CD4-positive, alpha-beta memory T cell (primary cell): ENCODE measurements around the gene LCA5L. TPM values are rescaled to one million over a fixed set of nuclear protein-coding genes. Genes with fewer than 3 reads are reported as not detected.
"Not testable (repeated sequence)": the region's sequence is repeated elsewhere in the genome, so short reads cannot be mapped to it uniquely, and the experiment has no call there.

ENCODE experiments used
- CTCF ChIA-PET: fragments of 350-600 bp; sonication (Branson Sonifier 250); formaldehyde crosslinking; loops from one replicate; lab custom pipeline; 2021; ENCODE audit warnings: inconsistent platforms; ENCODE audit not compliant: partially characterized antibody; lab: Charles Lee
- POLR2A ChIA-PET: fragments of 350-600 bp; sonication (Branson Sonifier 250); formaldehyde crosslinking; loops from one replicate; lab custom pipeline; 2021; ENCODE audit not compliant: partially characterized antibody; lab: Charles Lee
- DNase-seq, 5 donors: peaks; one replicate each; pipeline versions ENCODE4 v3.0.0 to v3.0.0-alpha.2; 2020 to 2022; ENCODE audit warnings: mixed read lengths in 1 of 5
- H3K27ac ChIP-seq: one replicate; pipeline ENCODE4 v1.7.0; 2013; ENCODE audit warnings: low read depth, low read length
- H3K27me3 ChIP-seq: 2 replicates; pipeline ENCODE4 v1.7.0; 2013; ENCODE audit warnings: mild to moderate bottlenecking, low read length, moderate library complexity; ENCODE audit not compliant: insufficient read depth
- H3K36me3 ChIP-seq: 2 replicates; pipeline ENCODE4 v1.7.0; 2013; ENCODE audit warnings: mild to moderate bottlenecking, low read length, moderate library complexity; ENCODE audit not compliant: insufficient read depth
- H3K4me1 ChIP-seq: 2 replicates; pipeline ENCODE4 v1.7.0; 2013; ENCODE audit warnings: mild to moderate bottlenecking, low read length, moderate library complexity; ENCODE audit not compliant: insufficient read depth
- H3K4me3 ChIP-seq, 2 donors: one replicate each; pipeline ENCODE4 v1.7.0; 2013; ENCODE audit warnings: low read length in 2 of 2, mild to moderate bottlenecking in 1 of 2
- H3K9me3 ChIP-seq, 2 donors: one replicate each; pipeline ENCODE4 v1.7.0; 2013; ENCODE audit warnings: low read length in 2 of 2, control low read depth in 1 of 2; ENCODE audit not compliant: control insufficient read depth in 1 of 2
- H3K27ac Mint-ChIP-seq, 7 donors: one replicate each; pipeline ENCODE4 v1.8.0; 2020 to 2021; ENCODE audit warnings: mixed read lengths in 7 of 7, mild to moderate bottlenecking in 6 of 7, inconsistent platforms in 3 of 7, moderate library complexity in 3 of 7
- H3K27me3 Mint-ChIP-seq, 2 donors: one replicate each; pipeline ENCODE4 v1.8.0; 2020 to 2021; ENCODE audit warnings: mixed read lengths in 2 of 2
- H3K36me3 Mint-ChIP-seq, 2 donors: one replicate each; pipeline ENCODE4 v1.8.0; 2020 to 2021; ENCODE audit warnings: mixed read lengths in 2 of 2, inconsistent platforms in 1 of 2, mild to moderate bottlenecking in 1 of 2
- H3K4me1 Mint-ChIP-seq, 4 donors: one replicate each; pipeline ENCODE4 v1.8.0; 2020 to 2021; ENCODE audit warnings: mixed read lengths in 4 of 4, mild to moderate bottlenecking in 1 of 4
- H3K4me3 Mint-ChIP-seq, 8 donors: one replicate each; pipeline ENCODE4 v1.8.0; 2020 to 2021; ENCODE audit warnings: mixed read lengths in 8 of 8, mild to moderate bottlenecking in 7 of 8, moderate library complexity in 6 of 8, inconsistent platforms in 3 of 8
- H3K9me3 Mint-ChIP-seq, 8 donors: one replicate each; pipeline ENCODE4 v1.8.0; 2020 to 2021; ENCODE audit warnings: mixed read lengths in 8 of 8, mild to moderate bottlenecking in 5 of 8, inconsistent platforms in 3 of 8, moderate library complexity in 1 of 8
- intact Hi-C: fragments of 100-400 bp; cut with micrococcal nuclease; formaldehyde crosslinking; loops from one replicate; pipeline ENCODE4 v1.15.1; 2023
- polyA plus RNA-seq, 2 donors: library from polyadenylated mRNA; unstranded; fragments of 300-500 nt; fragmentation: Illumina TruSeq; gene quantifications; one replicate each; pipeline ENCODE4 v1.2.3, GENCODE V29; 2021
- total RNA-seq, 2 experiments: library from RNA; stranded (reverse); gene quantifications; one replicate each; pipeline ENCODE4 v1.2.3, GENCODE V29; 2021

The LCA5L gene
- total and polyA plus RNA-seq, 4 experiments from 2014 or later: not detected

DNA sequence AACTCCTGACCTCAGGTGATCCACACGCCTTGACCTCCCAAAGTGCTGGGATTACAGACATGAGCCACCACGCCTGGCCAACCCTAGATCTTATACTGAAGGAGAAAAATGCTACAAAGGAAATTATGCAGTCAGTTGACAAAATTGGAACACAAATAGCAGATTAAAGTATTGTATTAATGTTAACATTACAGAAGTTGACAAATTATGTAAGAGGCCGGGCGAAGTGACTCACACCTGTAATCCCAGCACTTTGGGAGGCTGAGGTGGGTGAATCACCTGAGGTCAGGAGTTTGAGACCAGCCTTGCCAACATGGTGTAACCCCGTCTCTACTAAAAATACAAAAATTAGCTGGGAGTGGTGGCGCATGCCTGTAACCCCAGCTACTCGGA is 75.7 kb downstream of the LCA5L start:
- POLR2A ChIA-PET: not testable (repeated sequence)

DNA sequence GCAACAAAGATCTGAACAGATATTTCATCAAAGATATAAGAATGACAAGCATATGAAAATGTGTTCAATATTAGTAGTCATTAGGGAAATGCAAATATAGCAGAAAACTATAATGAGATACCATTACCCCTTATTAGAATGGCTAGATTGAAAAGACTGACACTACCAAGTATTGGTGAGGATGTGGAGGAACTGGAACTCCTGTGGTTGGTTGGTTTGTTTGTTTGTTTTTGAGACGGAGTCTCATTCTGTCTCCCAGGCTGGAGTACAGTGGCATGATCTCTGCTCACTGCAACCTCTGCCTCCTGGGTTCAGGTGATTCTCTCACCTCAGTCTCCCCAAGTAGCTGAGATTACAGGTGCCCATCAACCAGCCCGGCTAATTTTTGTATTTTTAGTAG is 77.8 kb downstream of the LCA5L start:
- Histone ChIP-seq H3K4me3 (no peak overlapping the region), H3K4me1 (no peaks in the 10 kb centered on the region), H3K27ac (no peak overlapping the region), H3K36me3 (no peaks in the 10 kb centered on the region), H3K9me3 (no peaks in the 10 kb centered on the region), H3K27me3 (no peaks in the 10 kb centered on the region)
- no peaks in the 10 kb centered on the region for H3K36me3 Mint-ChIP-seq
- H3K4me1 Mint-ChIP-seq: peaks cover 0 to 1% (median 0%) of the 10 kb centered on the region in 4 donors
- CTCF ChIA-PET: no interaction called here
- no peak overlapping the region for H3K27ac Mint-ChIP-seq
- DNase-seq: no peak
- intact Hi-C loops: no loop called here
- peaks cover 0 to 2% (median 0%) of the 10 kb centered on the region in 8 donors for H3K9me3 Mint-ChIP-seq
- H3K4me3 Mint-ChIP-seq: no peak overlapping the region
- POLR2A ChIA-PET: no interaction called here
- peaks cover 2 to 4% of the 10 kb centered on the region in 2 donors for H3K27me3 Mint-ChIP-seq

More for the DNA sequence above, 75.7 kb downstream of the LCA5L start:
- H3K9me3 Mint-ChIP-seq, H3K27me3 Mint-ChIP-seq, H3K4me3 Mint-ChIP-seq, H3K36me3 ChIP-seq, H3K27ac ChIP-seq, H3K4me1 ChIP-seq, H3K27me3 ChIP-seq, H3K4me3 ChIP-seq, H3K36me3 Mint-ChIP-seq, DNase-seq, H3K4me1 Mint-ChIP-seq, intact Hi-C loops, H3K9me3 ChIP-seq, CTCF ChIA-PET, H3K27ac Mint-ChIP-seq: not testable (repeated sequence)

DNA sequence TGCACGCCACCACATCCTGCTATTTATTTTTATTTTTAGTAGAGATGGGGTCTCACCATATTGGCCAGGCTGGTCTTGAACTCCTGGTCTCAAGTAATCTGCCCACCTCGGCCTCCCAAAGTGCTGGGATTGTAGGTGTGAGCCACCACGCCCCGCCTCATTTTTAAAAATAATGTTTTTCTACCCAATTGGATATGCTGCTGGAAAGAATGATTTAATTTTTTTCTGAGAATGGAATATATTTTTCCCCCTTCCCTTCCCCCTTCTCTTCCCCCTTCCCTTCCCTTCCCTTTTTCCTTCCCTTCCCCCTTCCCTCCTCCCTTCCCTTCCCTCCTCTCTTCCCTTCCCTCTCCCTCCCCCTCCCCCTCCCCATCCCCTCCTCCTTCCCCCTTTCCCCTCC is 79.0 kb downstream of the LCA5L start:
- H3K36me3 ChIP-seq: no peaks in the 10 kb centered on the region
- intact Hi-C loops: no loop called here
- Mint-ChIP-seq H3K27ac (no peak overlapping the region), H3K27me3 (peaks cover 4 to 7% of the 10 kb centered on the region in 2 donors), H3K36me3 (no peaks in the 10 kb centered on the region), H3K9me3 (peaks cover 0 to 2% (median 0%) of the 10 kb centered on the region in 8 donors), H3K4me1 (peaks cover 0 to 1% (median 0%) of the 10 kb centered on the region in 4 donors), H3K4me3 (no peak overlapping the region)
- H3K9me3 ChIP-seq: no peaks in the 10 kb centered on the region
- ChIA-PET CTCF (interaction anchor here (0.7 kb wide), 1 partner anchor 67 kb away, joined by 3 read pairs; no protein-coding TSS in a partner anchor), POLR2A (no interaction called here)
- H3K4me1 ChIP-seq: no peaks in the 10 kb centered on the region
- H3K27me3 ChIP-seq: no peaks in the 10 kb centered on the region
- H3K27ac ChIP-seq: no peak overlapping the region
- DNase-seq: no peak
- no peak overlapping the region for H3K4me3 ChIP-seq

DNA sequence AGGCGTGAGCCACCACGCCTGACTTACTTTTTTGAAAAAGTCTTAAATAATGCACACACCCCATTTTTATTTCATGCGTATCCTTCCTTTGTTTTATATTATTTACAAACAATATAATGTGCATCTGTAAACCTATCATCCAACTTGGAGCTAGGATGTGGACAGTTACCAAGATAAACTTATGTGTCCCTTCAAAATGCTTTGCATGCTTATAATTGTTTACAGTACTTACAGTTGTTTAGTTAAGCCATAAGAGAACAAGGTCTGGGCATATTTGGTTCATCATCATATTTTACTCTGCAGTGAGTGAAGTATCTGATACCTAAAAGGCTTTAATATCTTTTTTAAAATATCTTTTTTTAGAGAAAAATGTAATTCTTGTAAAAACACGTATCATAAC is 80.6 kb downstream of the LCA5L start:
- H3K27ac ChIP-seq: no peak overlapping the region
- Mint-ChIP-seq H3K27me3 (peaks cover 6 to 10% of the 10 kb centered on the region in 2 donors), H3K27ac (no peak overlapping the region), H3K9me3 (peaks cover 0 to 2% (median 0%) of the 10 kb centered on the region in 8 donors), H3K36me3 (no peaks in the 10 kb centered on the region), H3K4me1 (no peaks in the 10 kb centered on the region), H3K4me3 (no peak overlapping the region)
- H3K4me3 ChIP-seq: no peak overlapping the region
- ChIA-PET CTCF (no interaction called here), POLR2A (interaction anchor here (1.0 kb wide), 1 partner anchor 15 kb away, joined by 3 read pairs; no protein-coding TSS in a partner anchor)
- H3K4me1 ChIP-seq: no peaks in the 10 kb centered on the region
- H3K9me3 ChIP-seq: no peaks in the 10 kb centered on the region
- no peaks in the 10 kb centered on the region for H3K36me3 ChIP-seq
- intact Hi-C loops: no loop called here
- H3K27me3 ChIP-seq: no peaks in the 10 kb centered on the region
- DNase-seq: no peak

DNA sequence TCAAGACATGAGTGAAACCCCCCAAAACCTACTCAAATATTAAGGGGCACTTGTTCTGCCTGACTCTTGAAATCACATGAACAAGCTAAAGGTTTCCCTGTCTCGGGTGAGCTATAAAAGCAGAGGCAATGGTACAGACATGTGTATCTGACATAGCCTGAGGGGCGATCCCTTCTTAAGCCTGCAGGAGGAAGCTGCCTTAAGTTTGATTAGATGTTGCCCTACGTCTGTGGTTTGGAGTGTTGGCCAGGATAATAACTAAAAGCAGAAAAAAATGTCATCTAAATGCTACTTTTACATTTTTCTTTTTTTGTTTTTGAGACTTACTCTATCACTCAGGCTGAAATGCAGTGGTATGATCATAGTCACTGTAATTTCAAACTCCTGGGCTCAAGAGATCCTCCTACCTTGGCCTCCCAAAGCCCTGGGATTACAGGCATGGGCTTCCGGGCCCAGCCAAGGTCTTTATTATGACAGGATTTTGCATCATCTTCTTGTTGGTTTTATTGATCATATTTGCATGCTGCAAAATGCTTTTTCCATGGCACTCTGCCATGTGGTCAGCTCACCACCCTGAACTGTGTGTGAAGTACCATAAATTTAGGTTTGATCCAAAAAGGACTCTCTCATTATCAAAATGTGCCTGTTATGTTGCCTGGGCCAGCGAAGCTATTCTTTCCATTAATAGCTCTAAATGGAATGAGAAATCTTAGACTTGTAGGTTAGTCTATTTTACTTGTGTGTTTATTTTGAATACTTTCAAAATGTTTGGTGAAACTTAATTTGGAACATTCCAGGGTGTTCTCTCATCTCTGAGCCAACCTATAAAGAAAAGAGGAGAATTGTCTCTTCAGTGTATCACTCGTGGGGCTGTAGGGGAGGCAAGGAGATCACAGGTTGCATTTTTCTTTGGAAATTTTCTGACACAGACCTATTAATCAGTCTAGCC is 81.7 kb downstream of the LCA5L start:
- no peak for DNase-seq
- Mint-ChIP-seq H3K36me3 (no peaks in the 10 kb centered on the region), H3K27ac (no peak overlapping the region), H3K4me3 (no peak overlapping the region), H3K9me3 (peaks cover 0 to 2% (median 0%) of the 10 kb centered on the region in 8 donors), H3K27me3 (peaks cover 4 to 10% of the 10 kb centered on the region in 2 donors), H3K4me1 (no peaks in the 10 kb centered on the region)
- H3K36me3 ChIP-seq: no peaks in the 10 kb centered on the region
- H3K27me3 ChIP-seq: no peaks in the 10 kb centered on the region
- no peak overlapping the region for H3K27ac ChIP-seq
- H3K4me1 ChIP-seq: no peaks in the 10 kb centered on the region
- CTCF ChIA-PET: interaction anchor here (1.0 kb wide), 1 partner anchor 24 kb away, joined by 4 read pairs; no protein-coding TSS in a partner anchor
- intact Hi-C loops: no loop called here
- H3K9me3 ChIP-seq: no peaks in the 10 kb centered on the region
- POLR2A ChIA-PET: interaction anchor here (1.1 kb wide), 1 partner anchor 15 kb away, joined by 3 read pairs; the partner anchor contains the start of gene HMGN1
- no peak overlapping the region for H3K4me3 ChIP-seq

DNA sequence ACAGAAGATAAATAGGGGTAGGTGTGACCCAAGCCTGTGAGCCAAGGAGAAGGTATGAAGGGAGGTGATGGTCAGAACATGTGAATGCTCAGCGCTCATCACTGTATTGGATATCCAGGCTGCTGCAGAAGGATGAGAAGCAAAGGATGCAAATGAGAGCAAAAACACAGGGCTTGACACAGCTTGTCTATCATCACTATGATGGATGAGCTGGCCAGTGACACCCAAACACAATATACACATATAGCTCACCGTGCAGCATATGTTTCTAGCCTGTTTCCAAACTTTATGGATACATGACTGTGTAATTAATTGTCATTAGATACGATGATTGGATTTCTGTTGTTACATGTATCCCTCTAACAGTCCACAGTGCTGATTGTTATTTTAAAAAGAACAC is 82.8 kb downstream of the LCA5L start:
- Mint-ChIP-seq H3K9me3 (peaks cover 0 to 2% (median 0%) of the 10 kb centered on the region in 8 donors), H3K4me3 (no peak overlapping the region), H3K27ac (no peak overlapping the region), H3K27me3 (peaks cover 4 to 9% of the 10 kb centered on the region in 2 donors), H3K36me3 (no peaks in the 10 kb centered on the region), H3K4me1 (no peaks in the 10 kb centered on the region)
- H3K4me3 ChIP-seq: no peak overlapping the region
- no peak for DNase-seq
- H3K36me3 ChIP-seq: no peaks in the 10 kb centered on the region
- H3K9me3 ChIP-seq: no peaks in the 10 kb centered on the region
- H3K4me1 ChIP-seq: no peaks in the 10 kb centered on the region
- no peak overlapping the region for H3K27ac ChIP-seq
- intact Hi-C loops: no loop called here
- POLR2A ChIA-PET: no interaction called here
- CTCF ChIA-PET: no interaction called here
- no peaks in the 10 kb centered on the region for H3K27me3 ChIP-seq

DNA sequence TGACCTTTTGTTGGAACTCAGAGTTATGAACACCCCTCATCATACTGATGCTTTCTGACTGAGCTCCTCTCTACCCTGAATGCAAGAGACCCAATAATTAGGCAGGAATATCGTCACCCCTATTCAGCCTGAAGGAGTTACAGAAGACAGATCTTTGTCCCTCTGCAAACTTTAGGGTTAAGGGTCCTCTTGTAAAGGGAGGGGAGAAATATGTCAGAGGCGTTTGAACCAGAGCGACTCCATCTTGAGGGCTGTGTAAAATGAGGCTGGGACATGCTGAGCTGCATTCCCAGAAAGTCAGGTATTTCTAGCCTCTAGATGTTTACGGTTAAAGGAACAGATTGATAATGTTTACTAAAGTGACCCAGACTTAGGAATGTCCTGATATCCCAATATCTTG is 86.2 kb downstream of the LCA5L start:
- no peaks in the 10 kb centered on the region for H3K36me3 Mint-ChIP-seq
- no peaks in the 10 kb centered on the region for H3K9me3 ChIP-seq
- no peak for DNase-seq
- ChIA-PET POLR2A (no interaction called here), CTCF (no interaction called here)
- no peak overlapping the region for H3K4me3 Mint-ChIP-seq
- no peak overlapping the region for H3K27ac ChIP-seq
- H3K4me1 ChIP-seq: no peaks in the 10 kb centered on the region
- H3K36me3 ChIP-seq: no peaks in the 10 kb centered on the region
- no peaks in the 10 kb centered on the region for H3K27me3 ChIP-seq
- intact Hi-C loops: no loop called here
- peaks cover 6 to 8% of the 10 kb centered on the region in 2 donors for H3K27me3 Mint-ChIP-seq
- H3K27ac Mint-ChIP-seq: no peak overlapping the region
- H3K9me3 Mint-ChIP-seq: no peaks in the 10 kb centered on the region
- H3K4me3 ChIP-seq: no peak overlapping the region
- no peaks in the 10 kb centered on the region for H3K4me1 Mint-ChIP-seq
